ENCODE measurements around the gene NDFIP1.

NDFIP1 gene

DNA sequence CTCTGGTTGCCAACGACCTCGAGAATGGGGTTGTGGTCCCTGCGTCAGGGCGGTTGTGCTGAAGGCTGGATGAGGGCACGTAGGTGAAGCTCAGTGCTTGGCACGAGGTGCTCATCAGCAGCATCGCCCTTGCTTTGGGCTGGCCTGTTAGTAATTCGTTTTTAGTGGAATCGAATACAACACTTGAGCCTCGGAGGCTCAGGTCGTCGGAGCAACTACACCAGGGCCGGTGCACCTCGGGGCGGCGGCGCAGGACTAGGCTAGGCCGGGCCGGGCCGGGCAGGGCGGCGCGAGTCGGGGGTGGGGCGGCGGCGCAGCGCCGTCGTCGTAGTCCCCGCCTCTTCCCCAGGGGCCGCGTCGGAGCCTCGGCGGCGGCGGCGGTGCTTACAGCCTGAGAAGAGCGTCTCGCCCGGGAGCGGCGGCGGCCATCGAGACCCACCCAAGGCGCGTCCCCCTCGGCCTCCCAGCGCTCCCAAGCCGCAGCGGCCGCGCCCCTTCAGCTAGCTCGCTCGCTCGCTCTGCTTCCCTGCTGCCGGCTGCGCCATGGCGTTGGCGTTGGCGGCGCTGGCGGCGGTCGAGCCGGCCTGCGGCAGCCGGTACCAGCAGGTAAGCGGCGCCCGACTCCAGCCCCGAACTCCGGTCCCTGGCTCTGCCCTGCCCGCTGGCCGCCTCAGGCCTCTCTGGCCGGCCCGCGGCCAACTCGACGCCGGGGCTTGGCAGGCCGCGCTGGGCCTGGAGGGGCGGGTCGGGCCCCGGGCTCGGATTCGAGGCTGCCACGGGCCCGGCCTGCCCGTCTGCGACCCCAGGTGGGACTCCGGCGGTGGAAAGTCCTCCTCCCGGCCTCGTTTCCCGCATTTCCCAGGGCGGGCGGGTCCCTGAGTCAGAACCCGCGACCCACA lies at the start of gene NDFIP1 (continued):
- no peak for TF ChIP-seq HOXD13 (CRISPR knock-in tag; IDR thresholded peaks at IDR 0.05; ENCODE audit: borderline replicate concordance)
- TF ChIP-seq ZBTB17 (tag by site-specific recombination; IDR thresholded peaks at IDR 0.05), result peak; percentile 33; the same call in 1 of the 2 replicates
- TF ChIP-seq ZNF341 (tag by site-specific recombination; IDR thresholded peaks at IDR 0.05; ENCODE audit: low read depth), result no peak
- TF ChIP-seq ZNF596 (tag by site-specific recombination; IDR thresholded peaks at IDR 0.05), result peak; percentile 39
- TF ChIP-seq, protein P1, sequence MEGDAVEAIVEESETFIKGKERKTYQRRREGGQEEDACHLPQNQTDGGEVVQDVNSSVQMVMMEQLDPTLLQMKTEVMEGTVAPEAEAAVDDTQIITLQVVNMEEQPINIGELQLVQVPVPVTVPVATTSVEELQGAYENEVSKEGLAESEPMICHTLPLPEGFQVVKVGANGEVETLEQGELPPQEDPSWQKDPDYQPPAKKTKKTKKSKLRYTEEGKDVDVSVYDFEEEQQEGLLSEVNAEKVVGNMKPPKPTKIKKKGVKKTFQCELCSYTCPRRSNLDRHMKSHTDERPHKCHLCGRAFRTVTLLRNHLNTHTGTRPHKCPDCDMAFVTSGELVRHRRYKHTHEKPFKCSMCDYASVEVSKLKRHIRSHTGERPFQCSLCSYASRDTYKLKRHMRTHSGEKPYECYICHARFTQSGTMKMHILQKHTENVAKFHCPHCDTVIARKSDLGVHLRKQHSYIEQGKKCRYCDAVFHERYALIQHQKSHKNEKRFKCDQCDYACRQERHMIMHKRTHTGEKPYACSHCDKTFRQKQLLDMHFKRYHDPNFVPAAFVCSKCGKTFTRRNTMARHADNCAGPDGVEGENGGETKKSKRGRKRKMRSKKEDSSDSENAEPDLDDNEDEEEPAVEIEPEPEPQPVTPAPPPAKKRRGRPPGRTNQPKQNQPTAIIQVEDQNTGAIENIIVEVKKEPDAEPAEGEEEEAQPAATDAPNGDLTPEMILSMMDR (tag by site-specific recombination; IDR thresholded peaks at IDR 0.05), result peak; percentile 28; the same call in 1 of the 2 replicates
- peak; percentile 48; the same call in 1 of the 2 replicates for TF ChIP-seq KLF8 (tag by site-specific recombination; IDR thresholded peaks at IDR 0.05)
- no peak for TF ChIP-seq ZBTB21 (tag by site-specific recombination; IDR thresholded peaks at IDR 0.05)
- no peak for TF ChIP-seq ZNF664 (tag by site-specific recombination; IDR thresholded peaks at IDR 0.05)
- no peak for TF ChIP-seq ZNF394 (tag by site-specific recombination; IDR thresholded peaks at IDR 0.05; ENCODE audit: borderline replicate concordance)
- TF ChIP-seq, protein P2, sequence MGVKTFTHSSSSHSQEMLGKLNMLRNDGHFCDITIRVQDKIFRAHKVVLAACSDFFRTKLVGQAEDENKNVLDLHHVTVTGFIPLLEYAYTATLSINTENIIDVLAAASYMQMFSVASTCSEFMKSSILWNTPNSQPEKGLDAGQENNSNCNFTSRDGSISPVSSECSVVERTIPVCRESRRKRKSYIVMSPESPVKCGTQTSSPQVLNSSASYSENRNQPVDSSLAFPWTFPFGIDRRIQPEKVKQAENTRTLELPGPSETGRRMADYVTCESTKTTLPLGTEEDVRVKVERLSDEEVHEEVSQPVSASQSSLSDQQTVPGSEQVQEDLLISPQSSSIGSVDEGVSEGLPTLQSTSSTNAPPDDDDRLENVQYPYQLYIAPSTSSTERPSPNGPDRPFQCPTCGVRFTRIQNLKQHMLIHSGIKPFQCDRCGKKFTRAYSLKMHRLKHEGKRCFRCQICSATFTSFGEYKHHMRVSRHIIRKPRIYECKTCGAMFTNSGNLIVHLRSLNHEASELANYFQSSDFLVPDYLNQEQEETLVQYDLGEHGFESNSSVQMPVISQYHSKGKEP (tag by site-specific recombination; IDR thresholded peaks at IDR 0.05), result no peak
- 0 out of 2 replicates have a peak, but pooled peaks have one; percentile 35 for TF ChIP-seq ZEB2 (tag by site-specific recombination; IDR thresholded peaks at IDR 0.05)
- TF ChIP-seq ZBTB7A (tag by site-specific recombination; IDR thresholded peaks at IDR 0.05; ENCODE audit: low read depth), result no peak
- TF ChIP-seq, protein P3, sequence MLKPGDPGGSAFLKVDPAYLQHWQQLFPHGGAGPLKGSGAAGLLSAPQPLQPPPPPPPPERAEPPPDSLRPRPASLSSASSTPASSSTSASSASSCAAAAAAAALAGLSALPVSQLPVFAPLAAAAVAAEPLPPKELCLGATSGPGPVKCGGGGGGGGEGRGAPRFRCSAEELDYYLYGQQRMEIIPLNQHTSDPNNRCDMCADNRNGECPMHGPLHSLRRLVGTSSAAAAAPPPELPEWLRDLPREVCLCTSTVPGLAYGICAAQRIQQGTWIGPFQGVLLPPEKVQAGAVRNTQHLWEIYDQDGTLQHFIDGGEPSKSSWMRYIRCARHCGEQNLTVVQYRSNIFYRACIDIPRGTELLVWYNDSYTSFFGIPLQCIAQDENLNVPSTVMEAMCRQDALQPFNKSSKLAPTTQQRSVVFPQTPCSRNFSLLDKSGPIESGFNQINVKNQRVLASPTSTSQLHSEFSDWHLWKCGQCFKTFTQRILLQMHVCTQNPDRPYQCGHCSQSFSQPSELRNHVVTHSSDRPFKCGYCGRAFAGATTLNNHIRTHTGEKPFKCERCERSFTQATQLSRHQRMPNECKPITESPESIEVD (tag by site-specific recombination; IDR thresholded peaks at IDR 0.05), result no peak
- TF ChIP-seq BCL11A (tag by site-specific recombination; IDR thresholded peaks at IDR 0.05; ENCODE audit: low read depth), result no peak
- TF ChIP-seq, protein P4, sequence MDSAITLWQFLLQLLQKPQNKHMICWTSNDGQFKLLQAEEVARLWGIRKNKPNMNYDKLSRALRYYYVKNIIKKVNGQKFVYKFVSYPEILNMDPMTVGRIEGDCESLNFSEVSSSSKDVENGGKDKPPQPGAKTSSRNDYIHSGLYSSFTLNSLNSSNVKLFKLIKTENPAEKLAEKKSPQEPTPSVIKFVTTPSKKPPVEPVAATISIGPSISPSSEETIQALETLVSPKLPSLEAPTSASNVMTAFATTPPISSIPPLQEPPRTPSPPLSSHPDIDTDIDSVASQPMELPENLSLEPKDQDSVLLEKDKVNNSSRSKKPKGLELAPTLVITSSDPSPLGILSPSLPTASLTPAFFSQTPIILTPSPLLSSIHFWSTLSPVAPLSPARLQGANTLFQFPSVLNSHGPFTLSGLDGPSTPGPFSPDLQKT (IDR thresholded peaks at IDR 0.05; ENCODE audit: borderline replicate concordance, low read depth, low read length), result no peak
- TF ChIP-seq ZNF239 (tag by site-specific recombination; IDR thresholded peaks at IDR 0.05), result no peak
- TF ChIP-seq ZNF132 (tag by site-specific recombination; IDR thresholded peaks at IDR 0.05; ENCODE audit: borderline replicate concordance), result no peak
- peak; percentile 84 for TF ChIP-seq ZSCAN30 (tag by site-specific recombination; IDR thresholded peaks at IDR 0.05)
- TF ChIP-seq ZNF121 (tag by site-specific recombination; IDR thresholded peaks at IDR 0.05), result 0 out of 2 replicates have a peak, but pooled peaks have one; percentile 17
- no peak for TF ChIP-seq KLF16 (tag by site-specific recombination; IDR thresholded peaks at IDR 0.05)
- TF ChIP-seq, protein P5, sequence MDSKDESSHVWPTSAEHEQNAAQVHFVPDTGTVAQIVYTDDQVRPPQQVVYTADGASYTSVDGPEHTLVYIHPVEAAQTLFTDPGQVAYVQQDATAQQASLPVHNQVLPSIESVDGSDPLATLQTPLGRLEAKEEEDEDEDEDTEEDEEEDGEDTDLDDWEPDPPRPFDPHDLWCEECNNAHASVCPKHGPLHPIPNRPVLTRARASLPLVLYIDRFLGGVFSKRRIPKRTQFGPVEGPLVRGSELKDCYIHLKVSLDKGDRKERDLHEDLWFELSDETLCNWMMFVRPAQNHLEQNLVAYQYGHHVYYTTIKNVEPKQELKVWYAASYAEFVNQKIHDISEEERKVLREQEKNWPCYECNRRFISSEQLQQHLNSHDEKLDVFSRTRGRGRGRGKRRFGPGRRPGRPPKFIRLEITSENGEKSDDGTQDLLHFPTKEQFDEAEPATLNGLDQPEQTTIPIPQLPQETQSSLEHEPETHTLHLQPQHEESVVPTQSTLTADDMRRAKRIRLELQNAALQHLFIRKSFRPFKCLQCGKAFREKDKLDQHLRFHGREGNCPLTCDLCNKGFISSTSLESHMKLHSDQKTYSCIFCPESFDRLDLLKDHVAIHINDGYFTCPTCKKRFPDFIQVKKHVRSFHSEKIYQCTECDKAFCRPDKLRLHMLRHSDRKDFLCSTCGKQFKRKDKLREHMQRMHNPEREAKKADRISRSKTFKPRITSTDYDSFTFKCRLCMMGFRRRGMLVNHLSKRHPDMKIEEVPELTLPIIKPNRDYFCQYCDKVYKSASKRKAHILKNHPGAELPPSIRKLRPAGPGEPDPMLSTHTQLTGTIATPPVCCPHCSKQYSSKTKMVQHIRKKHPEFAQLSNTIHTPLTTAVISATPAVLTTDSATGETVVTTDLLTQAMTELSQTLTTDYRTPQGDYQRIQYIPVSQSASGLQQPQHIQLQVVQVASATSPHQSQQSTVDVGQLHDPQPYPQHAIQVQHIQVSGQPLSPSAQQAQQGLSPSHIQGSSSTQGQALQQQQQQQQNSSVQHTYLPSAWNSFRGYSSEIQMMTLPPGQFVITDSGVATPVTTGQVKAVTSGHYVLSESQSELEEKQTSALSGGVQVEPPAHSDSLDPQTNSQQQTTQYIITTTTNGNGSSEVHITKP (tag by site-specific recombination; IDR thresholded peaks at IDR 0.05), result no peak
- TF ChIP-seq REPIN1 (tag by site-specific recombination; IDR thresholded peaks at IDR 0.05; ENCODE audit: low read depth), result 0 out of 2 replicates have a peak, but pooled peaks have one; percentile 22
- TF ChIP-seq ZNF777 (tag by site-specific recombination; IDR thresholded peaks at IDR 0.05; ENCODE audit: borderline replicate concordance), result peak; percentile 80; the same call in 1 of the 2 replicates
- TF ChIP-seq ZSCAN23 (tag by site-specific recombination; IDR thresholded peaks at IDR 0.05), result no peak
- peak; percentile 87 for TF ChIP-seq ZNF501 (tag by site-specific recombination; IDR thresholded peaks at IDR 0.05)
- TF ChIP-seq GLIS2 (tag by site-specific recombination; IDR thresholded peaks at IDR 0.05), result peak; percentile 84

Data from HEK293 (cell line).